Thoracic aorta (tissue), 2 donors: Measurements from ENCODE around the gene NFIA. TPM values are rescaled to one million over a fixed set of nuclear protein-coding genes. Genes with fewer than 3 reads are reported as not detected.
A peak's percentile ranks its signal among the peaks of the same experiment; 100 is the strongest.

ENCODE experiments used
- ATAC-seq: fragments of 150-250 bp; one replicate; pipeline ENCODE4 v1.8.0; 2017; ENCODE audit warnings: low read depth; ENCODE audit not compliant: insufficient number of reproducible peaks, low FRiP score
- DNase-seq: peaks from one replicate; pipeline ENCODE4 v3.0.0-alpha.2; 2020; ENCODE audit warnings: low spot score
- H3K27ac ChIP-seq, 2 donors: fragments of 200-600 bp; sonication (generic); 1 replicate in 1 of 2; 2 replicates in 1 of 2; pipeline ENCODE4 v1.5.1; 2016; ENCODE audit warnings: mild to moderate bottlenecking in 2 of 2, moderate library complexity in 2 of 2
- H3K27me3 ChIP-seq: fragments of 200-600 bp; sonication (generic); replicated peaks from 2 replicates; pipeline ENCODE4 v1.6.0; 2016; ENCODE audit warnings: mild to moderate bottlenecking; ENCODE audit not compliant: insufficient read depth
- H3K36me3 ChIP-seq: fragments of 200-600 bp; sonication (generic); one replicate; pipeline ENCODE4 v1.5.1; 2016
- H3K4me1 ChIP-seq, 2 donors: fragments of 200-600 bp; sonication (generic); 1 replicate in 1 of 2; 2 replicates in 1 of 2; pipeline versions ENCODE4 v1.5.1 to v1.6.0; 2016; ENCODE audit warnings: low read depth in 2 of 2, mild to moderate bottlenecking in 1 of 2; ENCODE audit not compliant: control insufficient read depth in 1 of 2
- H3K4me3 ChIP-seq: fragments of 200-600 bp; sonication (generic); 2 replicates; pipeline ENCODE4 v1.5.1; 2016; ENCODE audit warnings: mild to moderate bottlenecking
- H3K9me3 ChIP-seq: fragments of 200-600 bp; sonication (generic); 2 replicates; pipeline ENCODE4 v1.5.1; 2016
- CTCF ChIP-seq: fragments of 200-600 bp; sonication (generic); IDR thresholded peaks from one replicate; pipeline ENCODE4 v1.5.1; 2019; ENCODE audit warnings: antibody characterized with exemption
- total RNA-seq, 2 donors: library from RNA; depleted of rRNA; stranded (reverse); fragments of >200 nt; gene quantifications; one replicate each; pipeline versions ENCODE4 v1.1.0 to v1.2.3, GENCODE V29; 2016

The NFIA gene
- total RNA-seq, 2 donors from 2014 or later, result 99.8 to 118 TPM

GRCh38 chr1:61095470-61095812, 13.1 kb downstream of the NFIA start:
- peak overlapping the region; percentile 9 to 72 for H3K27ac ChIP-seq
- H3K4me3 ChIP-seq, result peak overlapping the region; percentile 60
- no peaks in the 10 kb centered on the region for H3K36me3 ChIP-seq
- DNase-seq, result no peak
- no peaks in the 10 kb centered on the region for H3K27me3 ChIP-seq
- no peaks in the 10 kb centered on the region for H3K9me3 ChIP-seq
- TF ChIP-seq CTCF, result no peak
- H3K4me1 ChIP-seq, result peaks cover 20 to 85% of the 10 kb centered on the region in 2 donors
- ATAC-seq, result no peak

- TF ChIP-seq CTCF, result no peak
- Histone ChIP-seq H3K27ac (peak overlapping the region in 1 of 2 donors; percentile 11), H3K36me3 (no peaks in the 10 kb centered on the region), H3K4me1 (peaks cover 23 to 89% of the 10 kb centered on the region in 2 donors), H3K27me3 (no peaks in the 10 kb centered on the region), H3K4me3 (no peak overlapping the region), H3K9me3 (no peaks in the 10 kb centered on the region)
- ATAC-seq (no peak), DNase-seq (no peak)
Measured at GRCh38 chr1:61097317-61097716, 15.0 kb downstream of the NFIA start.

- DNase-seq (no peak), ATAC-seq (no peak)
- peak overlapping the region; percentile 11 to 17 for H3K27ac ChIP-seq
- H3K9me3 ChIP-seq, result no peaks in the 10 kb centered on the region
- H3K4me3 ChIP-seq, result no peak overlapping the region
- H3K4me1 ChIP-seq, result peaks cover 23 to 88% of the 10 kb centered on the region in 2 donors
- no peaks in the 10 kb centered on the region for H3K36me3 ChIP-seq
- no peak for TF ChIP-seq CTCF
- H3K27me3 ChIP-seq, result no peaks in the 10 kb centered on the region
Measured at GRCh38 chr1:61097722-61098121, 15.4 kb downstream of the NFIA start.

- peaks cover 25 to 90% of the 10 kb centered on the region in 2 donors for H3K4me1 ChIP-seq
- H3K36me3 ChIP-seq, result no peaks in the 10 kb centered on the region
- DNase-seq (no peak), ATAC-seq (no peak)
- peak overlapping the region in 1 of 2 donors; percentile 11 for H3K27ac ChIP-seq
- H3K27me3 ChIP-seq, result no peaks in the 10 kb centered on the region
- H3K9me3 ChIP-seq, result no peaks in the 10 kb centered on the region
- H3K4me3 ChIP-seq, result no peak overlapping the region
- no peak for TF ChIP-seq CTCF
Measured at GRCh38 chr1:61098333-61098732, 16.0 kb downstream of the NFIA start.

- H3K4me3 ChIP-seq, result no peak overlapping the region
- H3K36me3 ChIP-seq, result no peaks in the 10 kb centered on the region
- H3K27ac ChIP-seq, result peak overlapping the region in 1 of 2 donors; percentile 24
- DNase-seq, result no peak
- no peak for ATAC-seq
- H3K9me3 ChIP-seq, result no peaks in the 10 kb centered on the region
- peaks cover 25 to 90% of the 10 kb centered on the region in 2 donors for H3K4me1 ChIP-seq
- no peak for TF ChIP-seq CTCF
- H3K27me3 ChIP-seq, result no peaks in the 10 kb centered on the region
Measured at GRCh38 chr1:61098906-61099437, 16.6 kb downstream of the NFIA start.
